HepG2 (cell line): ENCODE results near the gene ACBD7. TPM values are rescaled to one million over a fixed set of nuclear protein-coding genes. Genes with fewer than 3 reads are reported as not detected.

ENCODE experiments used
- BRD4 ChIP-seq: sonication (generic); formaldehyde crosslinking; IDR thresholded peaks from 2 replicates; pipeline ENCODE4 v1.4.0; 2020; ENCODE audit warnings: missing genetic modification reagents
- CBX1 ChIP-seq: IDR thresholded peaks from one replicate; pipeline ENCODE4 v1.6.1; 2016; ENCODE audit warnings: antibody characterized with exemption, low read depth
- CENPX ChIP-seq: sonication (generic); formaldehyde crosslinking; IDR thresholded peaks from 2 replicates; pipeline ENCODE4 v1.9.0; 2021; ENCODE audit warnings: mild to moderate bottlenecking, missing genetic modification reagents, moderate library complexity
- HES4 ChIP-seq: sonication (generic); formaldehyde crosslinking; IDR thresholded peaks from 2 replicates; pipeline ENCODE4 v1.9.0; 2021; ENCODE audit warnings: mild to moderate bottlenecking, missing genetic modification reagents, borderline replicate concordance
- KDM2A ChIP-seq: sonication (generic); formaldehyde crosslinking; IDR thresholded peaks from 2 replicates; pipeline ENCODE4 v1.4.0; 2020; ENCODE audit warnings: low read depth, missing genetic modification reagents, borderline replicate concordance
- MTF2 ChIP-seq: sonication (generic); formaldehyde crosslinking; IDR thresholded peaks from 2 replicates; pipeline ENCODE4 v1.5.0; 2020; ENCODE audit warnings: missing genetic modification reagents, borderline replicate concordance
- NKX3-1 ChIP-seq: sonication (generic); formaldehyde crosslinking; IDR thresholded peaks from 2 replicates; pipeline ENCODE4 v1.5.0; 2020; ENCODE audit warnings: missing genetic modification reagents
- PCBP1 ChIP-seq: fragments of 200-400 bp; formaldehyde crosslinking; IDR thresholded peaks from 2 replicates; pipeline ENCODE4 v1.6.1; 2017; ENCODE audit warnings: mild to moderate bottlenecking, low read depth, low read length, borderline replicate concordance
- SYNCRIP ChIP-seq: fragments of 200-400 bp; formaldehyde crosslinking; IDR thresholded peaks from 2 replicates; pipeline ENCODE4 v1.6.1; 2018; ENCODE audit warnings: mild to moderate bottlenecking, low read depth, low read length; ENCODE audit not compliant: insufficient read depth
- THYN1 ChIP-seq: sonication (generic); formaldehyde crosslinking; IDR thresholded peaks from 2 replicates; pipeline ENCODE4 v1.8.1; 2023; ENCODE audit warnings: low read depth, mild to moderate bottlenecking, moderate library complexity, missing genetic modification reagents, borderline replicate concordance
- ZNF18 ChIP-seq: sonication (generic); formaldehyde crosslinking; IDR thresholded peaks from 2 replicates; pipeline ENCODE4 v1.8.0; 2022; ENCODE audit warnings: mild to moderate bottlenecking, missing genetic modification reagents; ENCODE audit not compliant: insufficient replicate concordance
- ZNF414 ChIP-seq: sonication (generic); formaldehyde crosslinking; IDR thresholded peaks from 2 replicates; pipeline ENCODE4 v1.5.0; 2020; ENCODE audit warnings: missing genetic modification reagents
- ZNF607 ChIP-seq: sonication (generic); formaldehyde crosslinking; IDR thresholded peaks from 2 replicates; pipeline ENCODE4 v1.5.1; 2020; ENCODE audit warnings: missing genetic modification reagents, mild to moderate bottlenecking, borderline replicate concordance
- ZNF709 ChIP-seq: sonication (generic); formaldehyde crosslinking; IDR thresholded peaks from 2 replicates; pipeline ENCODE4 v1.5.0; 2020; ENCODE audit warnings: mild to moderate bottlenecking, missing genetic modification reagents
- ZNF749 ChIP-seq: sonication (generic); formaldehyde crosslinking; IDR thresholded peaks from 2 replicates; pipeline ENCODE4 v1.8.0; 2022; ENCODE audit warnings: mild to moderate bottlenecking, missing genetic modification reagents, moderate library complexity, borderline replicate concordance
- ZNF780A ChIP-seq: sonication (generic); formaldehyde crosslinking; IDR thresholded peaks from 2 replicates; pipeline ENCODE4 v1.8.0; 2022; ENCODE audit warnings: mild to moderate bottlenecking, missing genetic modification reagents, moderate library complexity
- ZNF790 ChIP-seq: sonication (generic); formaldehyde crosslinking; IDR thresholded peaks from 2 replicates; pipeline ENCODE4 v1.8.0; 2022; ENCODE audit warnings: missing genetic modification reagents, mild to moderate bottlenecking, borderline replicate concordance
- ZNF850 ChIP-seq: sonication (generic); formaldehyde crosslinking; conservative IDR thresholded peaks from 2 replicates; pipeline ENCODE4 v1.9.0; 2021; ENCODE audit warnings: mild to moderate bottlenecking, missing genetic modification reagents
- ZSCAN20 ChIP-seq: sonication (generic); formaldehyde crosslinking; IDR thresholded peaks from 2 replicates; pipeline ENCODE4 v1.4.0; 2020; ENCODE audit warnings: missing genetic modification reagents, mild to moderate bottlenecking, borderline replicate concordance
- polyA plus RNA-seq, 8 experiments: library from polyadenylated mRNA; depleted of rRNA in 3 of 8; stranded (reverse) in 7 of 8; unstranded in 1 of 8; fragments of >200 nt; fragmentation: Illumina TruSeq in 4 of 8; extraction: Trizol in 4 of 8; gene quantifications; 2 replicates each; pipeline versions ENCODE4 v1.2.1 to v1.2.3, GENCODE V29; 2011 to 2016; ENCODE audit warnings: low read depth in 4 of 8, missing spikeins in 1 of 8, mixed read lengths in 1 of 8; ENCODE audit not compliant: insufficient read depth in 1 of 8
- total RNA-seq, 5 experiments: library from RNA; depleted of rRNA; stranded (reverse); fragments of >200 nt; fragmentation: Illumina TruSeq; extraction: Trizol; gene quantifications; 2 replicates each; pipeline ENCODE4 v1.2.3, GENCODE V29; 2016; ENCODE audit warnings: low read depth in 1 of 5
- TF ChIP-seq, protein P1 (sequence below): IDR thresholded peaks from 2 replicates; pipeline ENCODE4 v1.6.1; 2018; ENCODE audit warnings: missing genetic modification reagents

The ACBD7 gene
- total and polyA plus RNA-seq, 2 of the 13 experiments (the other 11 are each of a cell fraction or from before 2014, with no cell fraction given) = 1.4 to 2.6 TPM

- TF ChIP-seq SYNCRIP = no peak
- peak; percentile 62 for TF ChIP-seq HES4
- peak; percentile 74 for TF ChIP-seq ZNF709 (CRISPR knock-in tag)
- peak; percentile 85; the same call in 1 of the 2 replicates for TF ChIP-seq NKX3-1 (CRISPR knock-in tag)
- peak; percentile 70; the same call in 1 of the 2 replicates for TF ChIP-seq ZNF414
- no peak for TF ChIP-seq PCBP1
- TF ChIP-seq, protein P1, sequence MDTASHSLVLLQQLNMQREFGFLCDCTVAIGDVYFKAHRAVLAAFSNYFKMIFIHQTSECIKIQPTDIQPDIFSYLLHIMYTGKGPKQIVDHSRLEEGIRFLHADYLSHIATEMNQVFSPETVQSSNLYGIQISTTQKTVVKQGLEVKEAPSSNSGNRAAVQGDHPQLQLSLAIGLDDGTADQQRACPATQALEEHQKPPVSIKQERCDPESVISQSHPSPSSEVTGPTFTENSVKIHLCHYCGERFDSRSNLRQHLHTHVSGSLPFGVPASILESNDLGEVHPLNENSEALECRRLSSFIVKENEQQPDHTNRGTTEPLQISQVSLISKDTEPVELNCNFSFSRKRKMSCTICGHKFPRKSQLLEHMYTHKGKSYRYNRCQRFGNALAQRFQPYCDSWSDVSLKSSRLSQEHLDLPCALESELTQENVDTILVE (CRISPR knock-in tag) = peak; percentile 40; the same call in 1 of the 2 replicates
- TF ChIP-seq ZNF780A = no peak
- TF ChIP-seq ZSCAN20 (CRISPR knock-in tag) = peak; percentile 94
- TF ChIP-seq THYN1 = peak; percentile 79; the same call in 1 of the 2 replicates
- TF ChIP-seq ZNF850 = no peak
- no peak for TF ChIP-seq CENPX
- TF ChIP-seq CBX1 = no peak
- TF ChIP-seq MTF2 (CRISPR knock-in tag) = peak; percentile 94; the same call in 1 of the 2 replicates
- peak; percentile 93 for TF ChIP-seq ZNF607
- TF ChIP-seq ZNF790 = 0 out of 2 replicates have a peak, but pooled peaks have one; percentile 80
- TF ChIP-seq BRD4 (CRISPR knock-in tag) = peak; percentile 88
- TF ChIP-seq ZNF749 (CRISPR knock-in tag) = peak; percentile 71; the same call in 1 of the 2 replicates
- TF ChIP-seq KDM2A = peak; percentile 95
- peak; percentile 81 for TF ChIP-seq ZNF18
Measured at GRCh38 chr10:15097011-15097812, 8.6 kb upstream of the ACBD7 start, which contains the start of gene RPP38 (continued).
